ENCODE results near the gene EPHB2.
"Not testable (repeated sequence)": the region's sequence is repeated elsewhere in the genome, so short reads cannot be mapped to it uniquely, and the experiment has no call there.

Gene EPHB2

GRCh38 chr1:22710701-22711049 lies at the start of gene EPHB2:
TSS of gene EPHB2 (plus strand) at chr1:22710839. CDS start at chr1:22710983, 144 bp downstream.
- DNase-seq (ENCODE audit: low spot score), result peak; percentile 74

GRCh38 chr1:22661880-22662279 lies 48.8 kb upstream of the EPHB2 start:
- DNase-seq (ENCODE audit: low spot score), result no peak

GRCh38 chr1:22662318-22662717 lies 48.3 kb upstream of the EPHB2 start:
- no peak for DNase-seq (ENCODE audit: low spot score)

GRCh38 chr1:22662986-22663408 lies 47.6 kb upstream of the EPHB2 start:
- DNase-seq (ENCODE audit: low spot score), result no peak

- DNase-seq (ENCODE audit: low spot score), result peak; percentile 45
These were observed 44.9 kb upstream of the EPHB2 start for GRCh38 chr1:22665752-22666151.

GRCh38 chr1:22666412-22666811 lies 44.2 kb upstream of the EPHB2 start:
- DNase-seq (ENCODE audit: low spot score), result no peak

- not testable (repeated sequence) for DNase-seq (ENCODE audit: low spot score)
These were observed 41.8 kb upstream of the EPHB2 start for GRCh38 chr1:22668840-22669239.

GRCh38 chr1:22670352-22670975 lies 40.2 kb upstream of the EPHB2 start:
- DNase-seq (ENCODE audit: low spot score), result no peak

GRCh38 chr1:22671999-22672398 lies 38.6 kb upstream of the EPHB2 start:
- no peak for DNase-seq (ENCODE audit: low spot score)

GRCh38 chr1:22673486-22674409 lies 36.9 kb upstream of the EPHB2 start:
- peak; percentile 68 for DNase-seq (ENCODE audit: low spot score)

GRCh38 chr1:22674410-22674749 lies 36.3 kb upstream of the EPHB2 start:
- DNase-seq (ENCODE audit: low spot score), result no peak

- DNase-seq (ENCODE audit: low spot score), result not testable (repeated sequence)
These were observed 34.5 kb upstream of the EPHB2 start for GRCh38 chr1:22676151-22676550.

- no peak for DNase-seq (ENCODE audit: low spot score)
These were observed 33.6 kb upstream of the EPHB2 start for GRCh38 chr1:22676916-22677583.

GRCh38 chr1:22677931-22678896 lies 32.4 kb upstream of the EPHB2 start:
- no peak for DNase-seq (ENCODE audit: low spot score)

GRCh38 chr1:22680726-22681125 lies 29.9 kb upstream of the EPHB2 start:
- DNase-seq (ENCODE audit: low spot score), result no peak

GRCh38 chr1:22681556-22682276 lies 28.9 kb upstream of the EPHB2 start:
- no peak for DNase-seq (ENCODE audit: low spot score)

- DNase-seq (ENCODE audit: low spot score), result no peak
These were observed 27.1 kb upstream of the EPHB2 start for GRCh38 chr1:22683547-22683946.

GRCh38 chr1:22685591-22686059 lies 25.0 kb upstream of the EPHB2 start:
- DNase-seq (ENCODE audit: low spot score), result no peak

- DNase-seq (ENCODE audit: low spot score), result no peak
These were observed 23.4 kb upstream of the EPHB2 start for GRCh38 chr1:22687191-22687590.

- DNase-seq (ENCODE audit: low spot score), result no peak
These were observed 22.2 kb upstream of the EPHB2 start for GRCh38 chr1:22688466-22688865.

GRCh38 chr1:22689505-22689904 lies 21.1 kb upstream of the EPHB2 start:
- DNase-seq (ENCODE audit: low spot score), result peak; percentile 83
